Heart left ventricle (tissue), 13 donors: ENCODE data around the gene SNX2.

ENCODE experiments used
- POLR2A ChIP-seq, 2 donors: fragments of 450-650 bp; IDR thresholded peaks; one replicate each; pipeline ENCODE4 v1.6.1; 2017; ENCODE audit warnings: antibody characterized with exemption in 2 of 2, mild to moderate bottlenecking in 2 of 2, moderate library complexity in 2 of 2
- TF ChIP-seq, protein P1 (sequence below), 12 donors: fragments of 200-600 bp; sonication (generic) in 4 of 12; IDR thresholded peaks; one replicate each; pipeline versions ENCODE4 v1.5.0 to v1.8.0; 2018 to 2022; ENCODE audit warnings: antibody characterized with exemption in 12 of 12, mild to moderate bottlenecking in 5 of 12
- donor health status: ischemic (EF 13 %, LVEDD 7.1; RV severe dilation, severe dysfunction).
- donor health status: DM: no; HTN: yes; CAD: no.
- donor health status: DM: no; HTN: no; CAD: no.
- donor health status: ischemic (EF 25% LVEDD 6.9; RV normal size, moderate dysfunction).
- donor health status: ischemic (EF 25% LVEDD 5.7; RV mildly dilated, moderate dysfunction).
- donor health status: ischemic (EF 35%, LVEDD 5.7; RV mildly dilated, moderate dysfunction).
- donor health status: nonischemic (EF 11% LVEDD 7.7; RV severe dilation, severe dysfunction).
- donor health status: DM: yes; HTN: yes; CAD: no.
- donor health status: PGD.
- donor health status: ischemic (EF 29% LVEDD 5.4; RV normal size, mild dysfunction).
- donor health status: nonischemic (EF 23%, LVEDD 6.1; RV moderate dilation, normal function).

GRCh38 chr5:122847687-122848081 lies 72.8 kb downstream of the SNX2 start:
- no peak for TF ChIP-seq POLR2A (IDR thresholded peaks at IDR 0.05)
- TF ChIP-seq, protein P1, sequence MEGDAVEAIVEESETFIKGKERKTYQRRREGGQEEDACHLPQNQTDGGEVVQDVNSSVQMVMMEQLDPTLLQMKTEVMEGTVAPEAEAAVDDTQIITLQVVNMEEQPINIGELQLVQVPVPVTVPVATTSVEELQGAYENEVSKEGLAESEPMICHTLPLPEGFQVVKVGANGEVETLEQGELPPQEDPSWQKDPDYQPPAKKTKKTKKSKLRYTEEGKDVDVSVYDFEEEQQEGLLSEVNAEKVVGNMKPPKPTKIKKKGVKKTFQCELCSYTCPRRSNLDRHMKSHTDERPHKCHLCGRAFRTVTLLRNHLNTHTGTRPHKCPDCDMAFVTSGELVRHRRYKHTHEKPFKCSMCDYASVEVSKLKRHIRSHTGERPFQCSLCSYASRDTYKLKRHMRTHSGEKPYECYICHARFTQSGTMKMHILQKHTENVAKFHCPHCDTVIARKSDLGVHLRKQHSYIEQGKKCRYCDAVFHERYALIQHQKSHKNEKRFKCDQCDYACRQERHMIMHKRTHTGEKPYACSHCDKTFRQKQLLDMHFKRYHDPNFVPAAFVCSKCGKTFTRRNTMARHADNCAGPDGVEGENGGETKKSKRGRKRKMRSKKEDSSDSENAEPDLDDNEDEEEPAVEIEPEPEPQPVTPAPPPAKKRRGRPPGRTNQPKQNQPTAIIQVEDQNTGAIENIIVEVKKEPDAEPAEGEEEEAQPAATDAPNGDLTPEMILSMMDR (IDR thresholded peaks at IDR 0.05): no peak
